ENCODE measurements around the gene CLVS2.

GRCh38 chr6:123094795-123095194 is 98.8 kb downstream of the CLVS2 start:
- no peak for TF ChIP-seq CTCF (optimal IDR thresholded peaks at IDR 0.05 in 1 of 3, IDR thresholded peaks at IDR 0.05 in 1 of 3, conservative IDR thresholded peaks at IDR 0.05 in 1 of 3; ENCODE audit: extremely low read depth in 1 of 3, insufficient read depth in 2 of 3, low read length in 3 of 3)
- no peak for TF ChIP-seq EZH2 (IDR thresholded peaks at IDR 0.05; ENCODE audit: low read length)

All from keratinocyte (primary cell).